Measurements from ENCODE around the gene TEKTIP1.

TEKTIP1 gene

DNA sequence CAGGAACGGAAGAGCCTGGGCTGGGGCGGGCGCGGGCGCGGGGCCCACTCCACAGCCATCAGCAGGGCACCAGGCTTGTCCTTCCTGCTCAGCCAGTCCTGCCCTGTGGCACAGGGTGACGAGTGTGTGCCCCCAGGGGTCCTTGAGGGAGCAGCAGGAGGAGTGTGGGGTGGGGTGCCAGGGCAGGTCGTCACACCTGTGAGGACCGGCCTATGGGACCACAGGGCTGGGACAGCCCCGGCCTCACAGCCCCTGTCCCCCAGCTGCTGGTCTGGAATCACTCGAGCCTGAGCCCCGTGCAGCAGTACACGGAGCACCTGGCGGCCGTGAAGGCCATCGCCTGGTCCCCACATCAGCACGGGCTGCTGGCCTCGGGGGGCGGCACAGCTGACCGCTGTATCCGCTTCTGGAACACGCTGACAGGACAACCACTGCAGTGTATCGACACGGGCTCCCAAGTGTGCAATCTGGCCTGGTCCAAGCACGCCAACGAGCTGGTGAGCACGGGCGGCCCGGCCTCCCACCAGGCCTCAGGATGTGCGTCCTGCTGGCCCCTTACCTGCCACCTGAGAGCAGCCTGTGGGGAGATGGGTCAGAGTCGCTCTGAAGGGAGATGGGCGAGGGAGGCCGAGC is 6.7 kb upstream of the TEKTIP1 start:
- no peaks in the 10 kb centered on the region for H3K9me3 ChIP-seq (ENCODE audit: insufficient read depth, low read length)
- no peak for DNase-seq (ENCODE audit: low read depth, low spot score)
- H3K4me1 ChIP-seq (ENCODE audit: insufficient read depth, insufficient read length): peaks cover 6% of the 10 kb centered on the region
- H3K9ac ChIP-seq (ENCODE audit: insufficient read length, low read depth): no peak overlapping the region
- H3K36me3 ChIP-seq (ENCODE audit: insufficient read depth, insufficient read length, low read length): peaks cover 85% of the 10 kb centered on the region
- H3K27me3 ChIP-seq (ENCODE audit: insufficient read depth, insufficient read length): no peaks in the 10 kb centered on the region
- TF ChIP-seq YY1 (IDR thresholded peaks at IDR 0.05; ENCODE audit: insufficient read depth, insufficient read length) (no peak), ZNF274 (IDR thresholded peaks at IDR 0.05; ENCODE audit: low read depth, low read length) (no peak), SUZ12 (IDR thresholded peaks at IDR 0.05; ENCODE audit: extremely low read depth, insufficient read depth, insufficient read length) (no peak)
- H3K4me3 ChIP-seq (ENCODE audit: insufficient read length, low read depth): no peak overlapping the region

DNA sequence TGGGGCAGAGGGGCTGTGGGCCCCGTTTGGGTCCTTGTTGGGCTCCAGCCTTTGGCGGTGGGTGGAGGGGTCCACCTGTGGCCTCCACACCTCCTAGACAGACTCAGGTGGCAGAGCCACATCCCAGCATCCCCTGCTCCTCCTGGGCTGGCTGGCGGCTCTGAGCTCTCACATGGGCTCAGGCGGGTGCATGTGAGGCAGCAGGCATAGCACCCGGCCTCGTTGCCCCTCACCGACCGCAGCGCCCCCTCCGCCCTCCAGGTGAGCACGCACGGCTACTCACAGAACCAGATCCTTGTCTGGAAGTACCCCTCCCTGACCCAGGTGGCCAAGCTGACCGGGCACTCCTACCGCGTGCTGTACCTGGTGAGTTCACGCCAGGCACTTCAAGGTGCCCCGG is 5.9 kb upstream of the TEKTIP1 start:
- H3K27me3 ChIP-seq (ENCODE audit: insufficient read depth, insufficient read length): no peaks in the 10 kb centered on the region
- DNase-seq (ENCODE audit: low read depth, low spot score): no peak
- no peaks in the 10 kb centered on the region for H3K9me3 ChIP-seq (ENCODE audit: insufficient read depth, low read length)
- TF ChIP-seq SUZ12 (IDR thresholded peaks at IDR 0.05; ENCODE audit: extremely low read depth, insufficient read depth, insufficient read length) (no peak), YY1 (IDR thresholded peaks at IDR 0.05; ENCODE audit: insufficient read depth, insufficient read length) (no peak), ZNF274 (IDR thresholded peaks at IDR 0.05; ENCODE audit: low read depth, low read length) (no peak)
- peaks cover 9% of the 10 kb centered on the region for H3K4me1 ChIP-seq (ENCODE audit: insufficient read depth, insufficient read length)
- H3K9ac ChIP-seq (ENCODE audit: insufficient read length, low read depth): no peak overlapping the region
- H3K4me3 ChIP-seq (ENCODE audit: insufficient read length, low read depth): no peak overlapping the region
- peaks cover 85% of the 10 kb centered on the region for H3K36me3 ChIP-seq (ENCODE audit: insufficient read depth, insufficient read length, low read length)

DNA sequence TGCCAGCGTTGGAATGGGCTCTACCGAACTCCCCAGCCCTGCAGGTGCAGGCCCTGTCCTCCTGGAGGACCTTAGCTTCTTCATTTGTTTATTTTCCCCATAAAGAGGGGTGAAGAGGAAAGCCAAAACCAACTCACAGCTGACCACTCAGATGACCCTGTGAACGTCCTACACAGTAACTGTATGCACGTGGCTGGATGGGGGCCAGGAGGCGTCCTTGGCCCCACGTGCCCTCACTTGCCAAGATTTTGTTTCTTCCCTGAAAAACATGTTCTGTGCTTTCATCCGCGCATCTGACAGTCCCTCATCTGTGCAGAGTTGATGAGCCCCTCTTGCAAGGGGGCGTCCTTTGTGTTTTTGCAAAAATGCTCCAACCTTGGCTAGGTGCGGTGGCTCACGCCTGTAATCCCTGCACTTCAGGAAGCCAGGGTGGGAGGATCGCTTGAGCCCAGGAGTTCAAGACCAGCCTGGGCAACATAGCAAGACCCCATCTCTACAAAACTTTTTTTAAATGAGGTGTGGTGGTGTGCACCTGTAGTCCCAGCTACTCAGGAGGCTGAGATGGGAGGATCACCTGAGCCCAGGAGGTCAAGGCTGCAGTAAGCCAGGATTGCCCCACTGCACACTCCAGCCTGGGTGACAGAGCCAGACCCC is 5.3 kb upstream of the TEKTIP1 start:
- no peak for TF ChIP-seq YY1 (IDR thresholded peaks at IDR 0.05; ENCODE audit: insufficient read depth, insufficient read length)
- no peak for TF ChIP-seq ZNF274 (IDR thresholded peaks at IDR 0.05; ENCODE audit: low read depth, low read length)
- TF ChIP-seq SUZ12 (IDR thresholded peaks at IDR 0.05; ENCODE audit: extremely low read depth, insufficient read depth, insufficient read length): no peak
- peaks cover 85% of the 10 kb centered on the region for H3K36me3 ChIP-seq (ENCODE audit: insufficient read depth, insufficient read length, low read length)
- H3K9me3 ChIP-seq (ENCODE audit: insufficient read depth, low read length): no peaks in the 10 kb centered on the region
- no peaks in the 10 kb centered on the region for H3K27me3 ChIP-seq (ENCODE audit: insufficient read depth, insufficient read length)
- H3K4me3 ChIP-seq (ENCODE audit: insufficient read length, low read depth): no peak overlapping the region
- DNase-seq (ENCODE audit: low read depth, low spot score): no peak
- no peak overlapping the region for H3K9ac ChIP-seq (ENCODE audit: insufficient read length, low read depth)
- peaks cover 12% of the 10 kb centered on the region for H3K4me1 ChIP-seq (ENCODE audit: insufficient read depth, insufficient read length)

GRCh38 chr19:3534375-3535234 is 4.4 kb upstream of the TEKTIP1 start:
- H3K27me3 ChIP-seq (ENCODE audit: insufficient read depth, insufficient read length): no peaks in the 10 kb centered on the region
- H3K4me3 ChIP-seq (ENCODE audit: insufficient read length, low read depth): no peak overlapping the region
- no peak for TF ChIP-seq ZNF274 (IDR thresholded peaks at IDR 0.05; ENCODE audit: low read depth, low read length)
- TF ChIP-seq SUZ12 (IDR thresholded peaks at IDR 0.05; ENCODE audit: extremely low read depth, insufficient read depth, insufficient read length): no peak
- no peak for TF ChIP-seq YY1 (IDR thresholded peaks at IDR 0.05; ENCODE audit: insufficient read depth, insufficient read length)
- H3K36me3 ChIP-seq (ENCODE audit: insufficient read depth, insufficient read length, low read length): peaks cover 86% of the 10 kb centered on the region
- no peak for DNase-seq (ENCODE audit: low read depth, low spot score)
- H3K9me3 ChIP-seq (ENCODE audit: insufficient read depth, low read length): no peaks in the 10 kb centered on the region
- H3K9ac ChIP-seq (ENCODE audit: insufficient read length, low read depth): no peak overlapping the region
- H3K4me1 ChIP-seq (ENCODE audit: insufficient read depth, insufficient read length): peaks cover 20% of the 10 kb centered on the region

- Histone ChIP-seq H3K27me3 (ENCODE audit: insufficient read depth, insufficient read length) (no peaks in the 10 kb centered on the region), H3K4me1 (ENCODE audit: insufficient read depth, insufficient read length) (peaks cover 20% of the 10 kb centered on the region), H3K9me3 (ENCODE audit: insufficient read depth, low read length) (no peaks in the 10 kb centered on the region), H3K9ac (ENCODE audit: insufficient read length, low read depth) (no peak overlapping the region), H3K4me3 (ENCODE audit: insufficient read length, low read depth) (no peak overlapping the region), H3K36me3 (ENCODE audit: insufficient read depth, insufficient read length, low read length) (peaks cover 87% of the 10 kb centered on the region)
- no peak for DNase-seq (ENCODE audit: low read depth, low spot score)
- TF ChIP-seq YY1 (IDR thresholded peaks at IDR 0.05; ENCODE audit: insufficient read depth, insufficient read length) (no peak), ZNF274 (IDR thresholded peaks at IDR 0.05; ENCODE audit: low read depth, low read length) (no peak), SUZ12 (IDR thresholded peaks at IDR 0.05; ENCODE audit: extremely low read depth, insufficient read depth, insufficient read length) (no peak)
Measured at GRCh38 chr19:3535235-3535535, 3.8 kb upstream of the TEKTIP1 start.

- no peak for TF ChIP-seq SUZ12 (IDR thresholded peaks at IDR 0.05; ENCODE audit: extremely low read depth, insufficient read depth, insufficient read length)
- TF ChIP-seq ZNF274 (IDR thresholded peaks at IDR 0.05; ENCODE audit: low read depth, low read length): no peak
- no peak for TF ChIP-seq YY1 (IDR thresholded peaks at IDR 0.05; ENCODE audit: insufficient read depth, insufficient read length)
- DNase-seq (ENCODE audit: low read depth, low spot score): no peak
- Histone ChIP-seq H3K4me1 (ENCODE audit: insufficient read depth, insufficient read length) (peaks cover 20% of the 10 kb centered on the region), H3K9ac (ENCODE audit: insufficient read length, low read depth) (no peak overlapping the region), H3K27me3 (ENCODE audit: insufficient read depth, insufficient read length) (no peaks in the 10 kb centered on the region), H3K36me3 (ENCODE audit: insufficient read depth, insufficient read length, low read length) (peaks cover 83% of the 10 kb centered on the region), H3K9me3 (ENCODE audit: insufficient read depth, low read length) (no peaks in the 10 kb centered on the region), H3K4me3 (ENCODE audit: insufficient read length, low read depth) (no peak overlapping the region)
Measured at GRCh38 chr19:3535563-3535965, 3.4 kb upstream of the TEKTIP1 start.

DNA sequence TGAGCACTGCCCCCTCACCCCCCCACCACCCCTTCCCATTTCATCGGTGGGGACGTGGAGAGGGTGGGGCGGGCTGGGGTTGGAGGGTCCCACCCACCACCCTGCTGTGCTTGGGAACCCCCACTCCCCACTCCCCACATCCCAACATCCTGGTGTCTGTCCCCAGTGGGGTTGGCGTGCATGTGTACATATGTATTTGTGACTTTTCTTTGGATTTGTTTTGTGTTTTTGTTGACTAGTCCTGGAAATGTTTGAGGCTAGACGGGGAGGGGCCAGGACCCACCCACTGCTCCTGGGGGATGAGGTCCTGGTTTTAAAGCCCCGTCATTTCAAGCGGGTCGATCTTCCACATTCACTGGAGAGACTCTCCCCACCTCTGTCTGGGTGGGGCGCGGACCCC is 3.0 kb upstream of the TEKTIP1 start:
- TF ChIP-seq SUZ12 (IDR thresholded peaks at IDR 0.05; ENCODE audit: extremely low read depth, insufficient read depth, insufficient read length) (no peak), YY1 (IDR thresholded peaks at IDR 0.05; ENCODE audit: insufficient read depth, insufficient read length) (no peak), ZNF274 (IDR thresholded peaks at IDR 0.05; ENCODE audit: low read depth, low read length) (no peak)
- Histone ChIP-seq H3K4me3 (ENCODE audit: insufficient read length, low read depth) (no peak overlapping the region), H3K9me3 (ENCODE audit: insufficient read depth, low read length) (no peaks in the 10 kb centered on the region), H3K4me1 (ENCODE audit: insufficient read depth, insufficient read length) (peaks cover 20% of the 10 kb centered on the region), H3K9ac (ENCODE audit: insufficient read length, low read depth) (no peak overlapping the region), H3K27me3 (ENCODE audit: insufficient read depth, insufficient read length) (no peaks in the 10 kb centered on the region), H3K36me3 (ENCODE audit: insufficient read depth, insufficient read length, low read length) (peaks cover 79% of the 10 kb centered on the region)
- no peak for DNase-seq (ENCODE audit: low read depth, low spot score)

Data from NT2/D1 (cell line).